ENCODE results near the gene MRPL14.

MRPL14 gene

GRCh38 chr6:44149369-44150012 lies 22.2 kb upstream of the MRPL14 start:
- no peak overlapping the region for H3K4me2 ChIP-seq (ENCODE audit: low read length, poor library complexity, severe bottlenecking)
- H3K23ac ChIP-seq (ENCODE audit: low read length in 2 of 2): no peak overlapping the region
- H3K9me3 ChIP-seq (ENCODE audit: control insufficient read depth, low read length): no peaks in the 10 kb centered on the region
- H3K27me3 ChIP-seq (ENCODE audit: control insufficient read depth in 1 of 2, insufficient read depth in 1 of 2, low read length in 2 of 2): no peaks in the 10 kb centered on the region
- H2BK5ac ChIP-seq (ENCODE audit: low read depth, low read length, poor library complexity, severe bottlenecking): no peak overlapping the region
- H3K4ac ChIP-seq (ENCODE audit: low read depth in 1 of 2, low read length in 2 of 2): no peak overlapping the region
- H3K9ac ChIP-seq (ENCODE audit: low read length): no peak overlapping the region
- no peak overlapping the region for H2AK5ac ChIP-seq (ENCODE audit: low read length, severe bottlenecking)
- no peak overlapping the region for H3K18ac ChIP-seq (ENCODE audit: low read depth in 1 of 2, low read length in 2 of 2)
- WGBS: 87% methylated on average over 7 of the region's 7 CpGs
- H3K4me3 ChIP-seq (ENCODE audit: insufficient read depth in 1 of 2, low read depth in 1 of 2, low read length in 2 of 2): no peak overlapping the region
- no peak overlapping the region for H2AFZ ChIP-seq (ENCODE audit: low read depth, low read length)
- H3K14ac ChIP-seq (ENCODE audit: low read length in 2 of 2): no peak overlapping the region
- no peak overlapping the region for H2BK120ac ChIP-seq (ENCODE audit: low read depth, low read length)
- H3K27ac ChIP-seq (ENCODE audit: low read length, poor library complexity, severe bottlenecking): no peak overlapping the region
- no peaks in the 10 kb centered on the region for H3K4me1 ChIP-seq (ENCODE audit: control insufficient read depth, insufficient read depth, low read depth, low read length)
- H3K79me1 ChIP-seq (replicated peaks; ENCODE audit: low read length, poor library complexity, severe bottlenecking): peaks cover 5% of the 10 kb centered on the region
- H4K8ac ChIP-seq (ENCODE audit: low read length): no peak overlapping the region
- H3K36me3 ChIP-seq (ENCODE audit: control insufficient read depth in 1 of 2, insufficient read depth in 2 of 2, low read depth in 1 of 2, low read length in 2 of 2): peaks cover 69 to 81% of the 10 kb centered on the region in 2 experiments
- no peak for DNase-seq
- no peak overlapping the region for H4K91ac ChIP-seq (ENCODE audit: low read length)
- H2BK12ac ChIP-seq (ENCODE audit: low read length in 2 of 2): no peak overlapping the region
- no peak overlapping the region for H2BK15ac ChIP-seq (ENCODE audit: low read depth, poor library complexity, severe bottlenecking)

- Histone ChIP-seq H2BK15ac (ENCODE audit: low read depth, poor library complexity, severe bottlenecking) (no peak overlapping the region), H2BK120ac (ENCODE audit: low read depth, low read length) (no peak overlapping the region), H3K27me3 (ENCODE audit: control insufficient read depth in 1 of 2, insufficient read depth in 1 of 2, low read length in 2 of 2) (no peaks in the 10 kb centered on the region), H2AK5ac (ENCODE audit: low read length, severe bottlenecking) (no peak overlapping the region), H2BK5ac (ENCODE audit: low read depth, low read length, poor library complexity, severe bottlenecking) (no peak overlapping the region), H3K18ac (ENCODE audit: low read depth in 1 of 2, low read length in 2 of 2) (no peak overlapping the region), H3K23ac (ENCODE audit: low read length in 2 of 2) (no peak overlapping the region), H3K4ac (ENCODE audit: low read depth in 1 of 2, low read length in 2 of 2) (no peak overlapping the region), H2AFZ (ENCODE audit: low read depth, low read length) (no peak overlapping the region), H3K79me1 (replicated peaks; ENCODE audit: low read length, poor library complexity, severe bottlenecking) (peaks cover 5% of the 10 kb centered on the region), H3K9ac (ENCODE audit: low read length) (no peak overlapping the region), H3K9me3 (ENCODE audit: control insufficient read depth, low read length) (no peaks in the 10 kb centered on the region), H3K14ac (ENCODE audit: low read length in 2 of 2) (no peak overlapping the region), H4K91ac (ENCODE audit: low read length) (no peak overlapping the region), H3K4me3 (ENCODE audit: insufficient read depth in 1 of 2, low read depth in 1 of 2, low read length in 2 of 2) (no peak overlapping the region), H3K36me3 (ENCODE audit: control insufficient read depth in 1 of 2, insufficient read depth in 2 of 2, low read depth in 1 of 2, low read length in 2 of 2) (peaks cover 72 to 76% of the 10 kb centered on the region in 2 experiments), H3K27ac (ENCODE audit: low read length, poor library complexity, severe bottlenecking) (no peak overlapping the region), H3K4me2 (ENCODE audit: low read length, poor library complexity, severe bottlenecking) (no peak overlapping the region), H2BK12ac (ENCODE audit: low read length in 2 of 2) (no peak overlapping the region), H4K8ac (ENCODE audit: low read length) (no peak overlapping the region), H3K4me1 (ENCODE audit: control insufficient read depth, insufficient read depth, low read depth, low read length) (no peaks in the 10 kb centered on the region)
- no peak for DNase-seq
- 97% methylated on average over 9 of the region's 9 CpGs for WGBS
These were observed 21.1 kb upstream of the MRPL14 start for GRCh38 chr6:44148306-44148705.

DNA sequence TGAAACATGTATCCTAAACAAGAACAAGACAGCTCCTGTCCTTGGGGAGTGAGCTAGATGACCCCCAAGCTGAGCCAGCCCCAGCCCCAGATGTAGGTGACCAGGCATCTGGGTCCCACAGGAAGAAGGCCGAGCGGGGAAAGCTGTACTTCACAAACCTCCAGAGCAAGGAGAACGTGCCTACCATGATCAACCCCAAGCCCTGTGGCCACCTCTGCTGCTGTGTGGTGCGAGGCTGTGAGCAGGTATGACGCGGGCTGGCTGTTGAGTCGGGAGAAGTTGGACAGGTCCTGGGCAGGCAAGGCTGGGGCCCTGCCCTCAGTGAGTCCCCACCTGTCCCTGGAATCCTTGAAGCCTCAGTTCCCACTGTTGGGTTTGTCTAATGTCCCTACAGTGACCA lies 20.0 kb upstream of the MRPL14 start:
- Histone ChIP-seq H2AFZ (ENCODE audit: low read depth, low read length) (no peak overlapping the region), H3K14ac (ENCODE audit: low read length in 2 of 2) (no peak overlapping the region), H2BK15ac (ENCODE audit: low read depth, poor library complexity, severe bottlenecking) (no peak overlapping the region), H3K9me3 (ENCODE audit: control insufficient read depth, low read length) (no peaks in the 10 kb centered on the region), H2BK120ac (ENCODE audit: low read depth, low read length) (no peak overlapping the region), H3K4me3 (ENCODE audit: insufficient read depth in 1 of 2, low read depth in 1 of 2, low read length in 2 of 2) (no peak overlapping the region), H4K8ac (ENCODE audit: low read length) (no peak overlapping the region), H2AK5ac (ENCODE audit: low read length, severe bottlenecking) (no peak overlapping the region), H2BK5ac (ENCODE audit: low read depth, low read length, poor library complexity, severe bottlenecking) (no peak overlapping the region), H3K18ac (ENCODE audit: low read depth in 1 of 2, low read length in 2 of 2) (no peak overlapping the region), H3K4me2 (ENCODE audit: low read length, poor library complexity, severe bottlenecking) (no peak overlapping the region), H3K4me1 (ENCODE audit: control insufficient read depth, insufficient read depth, low read depth, low read length) (no peaks in the 10 kb centered on the region), H3K79me1 (replicated peaks; ENCODE audit: low read length, poor library complexity, severe bottlenecking) (peaks cover 9% of the 10 kb centered on the region), H3K27ac (ENCODE audit: low read length, poor library complexity, severe bottlenecking) (no peak overlapping the region), H3K4ac (ENCODE audit: low read depth in 1 of 2, low read length in 2 of 2) (no peak overlapping the region), H4K91ac (ENCODE audit: low read length) (no peak overlapping the region), H3K23ac (ENCODE audit: low read length in 2 of 2) (no peak overlapping the region), H3K27me3 (ENCODE audit: control insufficient read depth in 1 of 2, insufficient read depth in 1 of 2, low read length in 2 of 2) (no peaks in the 10 kb centered on the region), H3K9ac (ENCODE audit: low read length) (no peak overlapping the region), H3K36me3 (ENCODE audit: control insufficient read depth in 1 of 2, insufficient read depth in 2 of 2, low read depth in 1 of 2, low read length in 2 of 2) (peaks cover 73 to 76% of the 10 kb centered on the region in 2 experiments), H2BK12ac (ENCODE audit: low read length in 2 of 2) (no peak overlapping the region)
- 90% methylated on average over 7 of the region's 7 CpGs for WGBS
- DNase-seq: no peak

DNA sequence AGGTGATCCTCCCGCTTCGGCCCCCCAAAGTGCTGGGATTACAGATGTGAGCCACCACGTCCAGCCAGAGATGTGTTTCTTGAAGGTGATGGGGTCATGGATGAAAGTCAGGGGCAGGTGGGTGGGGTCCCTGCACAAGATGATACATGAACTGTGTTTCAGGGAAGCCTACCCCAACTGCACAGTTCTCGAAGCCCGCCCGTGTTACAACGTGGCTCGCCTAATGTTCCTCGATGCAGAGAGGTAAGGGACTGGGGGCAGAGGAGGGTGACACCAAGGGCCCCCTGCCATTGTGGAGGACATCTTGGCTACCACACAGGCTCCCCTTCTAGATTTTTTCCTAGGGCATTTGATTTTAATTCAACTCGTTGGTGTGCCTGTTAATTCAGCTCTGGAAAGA lies 19.4 kb upstream of the MRPL14 start:
- WGBS: 93% methylated on average over 10 of the region's 10 CpGs
- no peak overlapping the region for H3K9ac ChIP-seq (ENCODE audit: low read length)

More for the DNA sequence above, 19.4 kb upstream of the MRPL14 start:
- Histone ChIP-seq H3K27ac (ENCODE audit: low read length, poor library complexity, severe bottlenecking) (no peak overlapping the region), H3K4ac (ENCODE audit: low read depth in 1 of 2, low read length in 2 of 2) (no peak overlapping the region), H2BK12ac (ENCODE audit: low read length in 2 of 2) (no peak overlapping the region), H3K4me1 (ENCODE audit: control insufficient read depth, insufficient read depth, low read depth, low read length) (no peaks in the 10 kb centered on the region), H2BK15ac (ENCODE audit: low read depth, poor library complexity, severe bottlenecking) (no peak overlapping the region), H3K36me3 (ENCODE audit: control insufficient read depth in 1 of 2, insufficient read depth in 2 of 2, low read depth in 1 of 2, low read length in 2 of 2) (peaks cover 74 to 76% of the 10 kb centered on the region in 2 experiments), H2AFZ (ENCODE audit: low read depth, low read length) (no peak overlapping the region), H3K27me3 (ENCODE audit: control insufficient read depth in 1 of 2, insufficient read depth in 1 of 2, low read length in 2 of 2) (no peaks in the 10 kb centered on the region), H3K14ac (ENCODE audit: low read length in 2 of 2) (no peak overlapping the region), H2BK120ac (ENCODE audit: low read depth, low read length) (no peak overlapping the region), H3K4me3 (ENCODE audit: insufficient read depth in 1 of 2, low read depth in 1 of 2, low read length in 2 of 2) (no peak overlapping the region), H3K9me3 (ENCODE audit: control insufficient read depth, low read length) (no peaks in the 10 kb centered on the region), H3K79me1 (replicated peaks; ENCODE audit: low read length, poor library complexity, severe bottlenecking) (peaks cover 9% of the 10 kb centered on the region), H3K23ac (ENCODE audit: low read length in 2 of 2) (no peak overlapping the region), H2BK5ac (ENCODE audit: low read depth, low read length, poor library complexity, severe bottlenecking) (no peak overlapping the region), H4K91ac (ENCODE audit: low read length) (no peak overlapping the region), H3K4me2 (ENCODE audit: low read length, poor library complexity, severe bottlenecking) (no peak overlapping the region), H4K8ac (ENCODE audit: low read length) (no peak overlapping the region), H3K18ac (ENCODE audit: low read depth in 1 of 2, low read length in 2 of 2) (no peak overlapping the region), H2AK5ac (ENCODE audit: low read length, severe bottlenecking) (no peak overlapping the region)
- DNase-seq: no peak
